OCI-LY3 (cell line): ENCODE measurements around the gene CAMKMT.

Experiments
- EZH2phosphoT487 ChIP-seq: fragments of 200-600 bp; shearing (Covaris generic); IDR thresholded peaks from 2 replicates; pipeline ENCODE4 v1.6.1; 2018; ENCODE audit warnings: antibody characterized with exemption, mixed run types, low read depth
- TF ChIP-seq, protein P1 (sequence below): fragments of 200-600, 300-600 bp; sonication (generic); IDR thresholded peaks from 2 replicates; pipeline ENCODE4 v1.5.1; 2014; ENCODE audit warnings: antibody characterized with exemption, low read length, low read depth

DNA sequence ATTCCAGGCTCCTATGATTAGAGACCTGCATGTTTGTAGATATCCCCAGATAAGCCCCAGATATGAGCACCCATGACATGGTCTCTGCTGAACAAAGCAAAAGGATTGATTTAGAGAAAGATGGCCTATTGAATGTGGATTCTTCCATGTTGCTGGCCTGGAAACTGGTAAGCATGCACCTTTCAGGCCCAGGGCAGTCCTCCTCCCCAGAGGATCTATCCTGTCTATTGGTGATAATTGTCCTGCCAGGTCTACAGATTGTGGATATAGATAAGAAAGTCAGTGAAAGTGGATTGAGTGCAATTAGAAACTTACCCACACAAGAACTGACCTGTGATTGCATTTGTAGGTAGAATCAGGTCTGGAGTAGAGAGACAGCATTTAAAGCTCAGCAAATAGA, 322.8 kb downstream of the CAMKMT start:
- TF ChIP-seq, protein P1, sequence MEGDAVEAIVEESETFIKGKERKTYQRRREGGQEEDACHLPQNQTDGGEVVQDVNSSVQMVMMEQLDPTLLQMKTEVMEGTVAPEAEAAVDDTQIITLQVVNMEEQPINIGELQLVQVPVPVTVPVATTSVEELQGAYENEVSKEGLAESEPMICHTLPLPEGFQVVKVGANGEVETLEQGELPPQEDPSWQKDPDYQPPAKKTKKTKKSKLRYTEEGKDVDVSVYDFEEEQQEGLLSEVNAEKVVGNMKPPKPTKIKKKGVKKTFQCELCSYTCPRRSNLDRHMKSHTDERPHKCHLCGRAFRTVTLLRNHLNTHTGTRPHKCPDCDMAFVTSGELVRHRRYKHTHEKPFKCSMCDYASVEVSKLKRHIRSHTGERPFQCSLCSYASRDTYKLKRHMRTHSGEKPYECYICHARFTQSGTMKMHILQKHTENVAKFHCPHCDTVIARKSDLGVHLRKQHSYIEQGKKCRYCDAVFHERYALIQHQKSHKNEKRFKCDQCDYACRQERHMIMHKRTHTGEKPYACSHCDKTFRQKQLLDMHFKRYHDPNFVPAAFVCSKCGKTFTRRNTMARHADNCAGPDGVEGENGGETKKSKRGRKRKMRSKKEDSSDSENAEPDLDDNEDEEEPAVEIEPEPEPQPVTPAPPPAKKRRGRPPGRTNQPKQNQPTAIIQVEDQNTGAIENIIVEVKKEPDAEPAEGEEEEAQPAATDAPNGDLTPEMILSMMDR: no peak
- no peak for TF ChIP-seq EZH2phosphoT487
